ENCODE data around the gene DNAJC17. TPM values are rescaled to one million over a fixed set of nuclear protein-coding genes. Genes with fewer than 3 reads are reported as not detected.

Gene DNAJC17
- total and polyA plus RNA-seq, 3 experiments from 2014 or later = 35.3 to 47.0 (median 46.5) TPM

GRCh38 chr15:40828447-40829036 is 21.3 kb upstream of the DNAJC17 start, which contains the start of gene PPP1R14D:
Gene PPP1R14D, minus strand, starts transcription at chr15:40828708. Its CDS starts 67 bp downstream, at chr15:40828641.
- Histone ChIP-seq H3K27ac (ENCODE audit: low read depth, low read length) (no peak within 1 kb of the TSS), H3K36me3 (ENCODE audit: insufficient read depth, low read length) (no peaks in the 10 kb centered on the region), H3K27me3 (ENCODE audit: insufficient read depth, low read length, poor library complexity, severe bottlenecking) (no peaks in the 10 kb centered on the region), H3K4me3 (ENCODE audit: low read length) (no peak within 1 kb of the TSS), H3K4me1 (ENCODE audit: insufficient read depth, low read length) (no peaks in the 10 kb centered on the region), H3K9me3 (ENCODE audit: low read length) (no peaks in the 10 kb centered on the region)
- CTCF ChIA-PET = no interaction called here
- peak within 1 kb of the TSS in 1 of 8 donors; percentile 92 for H3K27ac Mint-ChIP-seq
- H3K4me1 Mint-ChIP-seq = no peaks in the 10 kb centered on the region
- POLR2A ChIA-PET = interaction anchor here (0.5 kb wide), 1 partner anchor 22 kb away, joined by 7 read pairs; no protein-coding TSS in a partner anchor
- H3K9me3 Mint-ChIP-seq = no peaks in the 10 kb centered on the region
- DNase-seq = no peak
- H3K36me3 Mint-ChIP-seq = no peaks in the 10 kb centered on the region
- no peak within 1 kb of the TSS for H3K4me3 Mint-ChIP-seq
- H3K27me3 Mint-ChIP-seq = peaks cover 0 to 11% of the 10 kb centered on the region in 2 donors

GRCh38 chr15:40826423-40827075 is 19.3 kb upstream of the DNAJC17 start:
- peaks cover 0 to 15% of the 10 kb centered on the region in 2 donors for H3K27me3 Mint-ChIP-seq
- H3K9me3 ChIP-seq (ENCODE audit: low read length) = no peaks in the 10 kb centered on the region
- no peaks in the 10 kb centered on the region for H3K36me3 ChIP-seq (ENCODE audit: insufficient read depth, low read length)
- H3K4me3 Mint-ChIP-seq = no peak overlapping the region
- no peak for DNase-seq
- H3K4me3 ChIP-seq (ENCODE audit: low read length) = no peak overlapping the region
- H3K4me1 Mint-ChIP-seq = no peaks in the 10 kb centered on the region
- no peaks in the 10 kb centered on the region for H3K27me3 ChIP-seq (ENCODE audit: insufficient read depth, low read length, poor library complexity, severe bottlenecking)
- ChIA-PET POLR2A (no interaction called here), CTCF (no interaction called here)
- no peak overlapping the region for H3K27ac Mint-ChIP-seq
- H3K9me3 Mint-ChIP-seq = no peaks in the 10 kb centered on the region
- H3K36me3 Mint-ChIP-seq = no peaks in the 10 kb centered on the region
- no peaks in the 10 kb centered on the region for H3K4me1 ChIP-seq (ENCODE audit: insufficient read depth, low read length)
- no peak overlapping the region for H3K27ac ChIP-seq (ENCODE audit: low read depth, low read length)

GRCh38 chr15:40825661-40826422 is 18.6 kb upstream of the DNAJC17 start:
- H3K4me1 ChIP-seq (ENCODE audit: insufficient read depth, low read length) = no peaks in the 10 kb centered on the region
- H3K27ac ChIP-seq (ENCODE audit: low read depth, low read length) = no peak overlapping the region
- no peak overlapping the region for H3K27ac Mint-ChIP-seq
- H3K4me3 Mint-ChIP-seq = no peak overlapping the region
- CTCF ChIA-PET = no interaction called here
- H3K4me3 ChIP-seq (ENCODE audit: low read length) = no peak overlapping the region
- no peaks in the 10 kb centered on the region for H3K4me1 Mint-ChIP-seq
- no peaks in the 10 kb centered on the region for H3K27me3 ChIP-seq (ENCODE audit: insufficient read depth, low read length, poor library complexity, severe bottlenecking)
- no peaks in the 10 kb centered on the region for H3K9me3 ChIP-seq (ENCODE audit: low read length)
- peaks cover 0 to 15% of the 10 kb centered on the region in 2 donors for H3K27me3 Mint-ChIP-seq
- H3K9me3 Mint-ChIP-seq = no peaks in the 10 kb centered on the region
- no peaks in the 10 kb centered on the region for H3K36me3 ChIP-seq (ENCODE audit: insufficient read depth, low read length)
- no peaks in the 10 kb centered on the region for H3K36me3 Mint-ChIP-seq
- POLR2A ChIA-PET = no interaction called here
- DNase-seq = no peak

- no peaks in the 10 kb centered on the region for H3K27me3 ChIP-seq (ENCODE audit: insufficient read depth, low read length, poor library complexity, severe bottlenecking)
- Mint-ChIP-seq H3K4me3 (no peak overlapping the region), H3K27ac (no peak overlapping the region), H3K9me3 (no peaks in the 10 kb centered on the region), H3K36me3 (no peaks in the 10 kb centered on the region), H3K4me1 (no peaks in the 10 kb centered on the region), H3K27me3 (peaks cover 0 to 15% of the 10 kb centered on the region in 2 donors)
- H3K9me3 ChIP-seq (ENCODE audit: low read length) = no peaks in the 10 kb centered on the region
- POLR2A ChIA-PET = no interaction called here
- no peak overlapping the region for H3K4me3 ChIP-seq (ENCODE audit: low read length)
- no peak overlapping the region for H3K27ac ChIP-seq (ENCODE audit: low read depth, low read length)
- no peak for DNase-seq
- CTCF ChIA-PET = no interaction called here
- no peaks in the 10 kb centered on the region for H3K4me1 ChIP-seq (ENCODE audit: insufficient read depth, low read length)
- no peaks in the 10 kb centered on the region for H3K36me3 ChIP-seq (ENCODE audit: insufficient read depth, low read length)
Observed at GRCh38 chr15:40823572-40824343, 16.5 kb upstream of the DNAJC17 start.

GRCh38 chr15:40821195-40821594 is 13.9 kb upstream of the DNAJC17 start:
- no peaks in the 10 kb centered on the region for H3K4me1 ChIP-seq (ENCODE audit: insufficient read depth, low read length)
- Mint-ChIP-seq H3K27me3 (peaks cover 0 to 11% of the 10 kb centered on the region in 2 donors), H3K4me3 (no peak overlapping the region), H3K27ac (no peak overlapping the region), H3K4me1 (no peaks in the 10 kb centered on the region), H3K36me3 (no peaks in the 10 kb centered on the region), H3K9me3 (no peaks in the 10 kb centered on the region)
- no peak overlapping the region for H3K27ac ChIP-seq (ENCODE audit: low read depth, low read length)
- no peak for DNase-seq
- no peaks in the 10 kb centered on the region for H3K36me3 ChIP-seq (ENCODE audit: insufficient read depth, low read length)
- CTCF ChIA-PET = no interaction called here
- no peak overlapping the region for H3K4me3 ChIP-seq (ENCODE audit: low read length)
- POLR2A ChIA-PET = no interaction called here
- no peaks in the 10 kb centered on the region for H3K27me3 ChIP-seq (ENCODE audit: insufficient read depth, low read length, poor library complexity, severe bottlenecking)
- no peaks in the 10 kb centered on the region for H3K9me3 ChIP-seq (ENCODE audit: low read length)

GRCh38 chr15:40819048-40819447 is 11.8 kb upstream of the DNAJC17 start:
- DNase-seq = no peak
- Histone ChIP-seq H3K4me3 (ENCODE audit: low read length) (no peak overlapping the region), H3K27ac (ENCODE audit: low read depth, low read length) (no peak overlapping the region), H3K27me3 (ENCODE audit: insufficient read depth, low read length, poor library complexity, severe bottlenecking) (no peaks in the 10 kb centered on the region), H3K4me1 (ENCODE audit: insufficient read depth, low read length) (no peaks in the 10 kb centered on the region), H3K36me3 (ENCODE audit: insufficient read depth, low read length) (peaks cover 3% of the 10 kb centered on the region), H3K9me3 (ENCODE audit: low read length) (no peaks in the 10 kb centered on the region)
- Mint-ChIP-seq H3K4me1 (no peaks in the 10 kb centered on the region), H3K36me3 (peaks cover 6 to 13% (median 8%) of the 10 kb centered on the region in 3 donors), H3K9me3 (no peaks in the 10 kb centered on the region), H3K27ac (no peak overlapping the region), H3K27me3 (peaks cover 0 to 6% of the 10 kb centered on the region in 2 donors), H3K4me3 (no peak overlapping the region)
- POLR2A ChIA-PET = interaction anchor here (0.7 kb wide), 1 partner anchor 159 kb away, joined by 4 read pairs; no protein-coding TSS in a partner anchor
- CTCF ChIA-PET = interaction anchor here (0.7 kb wide), 1 partner anchor 303 kb away, joined by 3 read pairs; no protein-coding TSS in a partner anchor

GRCh38 chr15:40815042-40815698 is 7.9 kb upstream of the DNAJC17 start:
- no peaks in the 10 kb centered on the region for H3K9me3 ChIP-seq (ENCODE audit: low read length)
- DNase-seq = no peak
- H3K36me3 ChIP-seq (ENCODE audit: insufficient read depth, low read length) = peaks cover 10% of the 10 kb centered on the region
- H3K27me3 ChIP-seq (ENCODE audit: insufficient read depth, low read length, poor library complexity, severe bottlenecking) = no peaks in the 10 kb centered on the region
- Mint-ChIP-seq H3K9me3 (no peaks in the 10 kb centered on the region), H3K4me3 (no peak overlapping the region), H3K4me1 (no peaks in the 10 kb centered on the region), H3K27me3 (no peaks in the 10 kb centered on the region), H3K27ac (no peak overlapping the region), H3K36me3 (peaks cover 6 to 45% (median 8%) of the 10 kb centered on the region in 3 donors)
- no peaks in the 10 kb centered on the region for H3K4me1 ChIP-seq (ENCODE audit: insufficient read depth, low read length)
- ChIA-PET CTCF (interaction anchor here (0.8 to 2.5 kb wide), 3 partner anchors 43 to 225 kb away, joined by 3 to 6 read pairs (median 4); no protein-coding TSS in a partner anchor), POLR2A (no interaction called here)
- no peak overlapping the region for H3K27ac ChIP-seq (ENCODE audit: low read depth, low read length)
- no peak overlapping the region for H3K4me3 ChIP-seq (ENCODE audit: low read length)

All from CD8-positive, alpha-beta memory T cell (primary cell).